WI38 (cell line): ENCODE measurements around the gene TREM1.

Experiments
- H3K4me3 ChIP-seq: 2 replicates; pipeline ENCODE4 v1.5.1; 2011; ENCODE audit warnings: low read depth, mild to moderate bottlenecking, control low read depth, low read length
- TF ChIP-seq, protein P1 (sequence below): IDR thresholded peaks from 2 replicates; pipeline ENCODE4 v1.5.1; 2012; ENCODE audit warnings: low read depth, mild to moderate bottlenecking, control low read depth, low read length

Gene TREM1

DNA sequence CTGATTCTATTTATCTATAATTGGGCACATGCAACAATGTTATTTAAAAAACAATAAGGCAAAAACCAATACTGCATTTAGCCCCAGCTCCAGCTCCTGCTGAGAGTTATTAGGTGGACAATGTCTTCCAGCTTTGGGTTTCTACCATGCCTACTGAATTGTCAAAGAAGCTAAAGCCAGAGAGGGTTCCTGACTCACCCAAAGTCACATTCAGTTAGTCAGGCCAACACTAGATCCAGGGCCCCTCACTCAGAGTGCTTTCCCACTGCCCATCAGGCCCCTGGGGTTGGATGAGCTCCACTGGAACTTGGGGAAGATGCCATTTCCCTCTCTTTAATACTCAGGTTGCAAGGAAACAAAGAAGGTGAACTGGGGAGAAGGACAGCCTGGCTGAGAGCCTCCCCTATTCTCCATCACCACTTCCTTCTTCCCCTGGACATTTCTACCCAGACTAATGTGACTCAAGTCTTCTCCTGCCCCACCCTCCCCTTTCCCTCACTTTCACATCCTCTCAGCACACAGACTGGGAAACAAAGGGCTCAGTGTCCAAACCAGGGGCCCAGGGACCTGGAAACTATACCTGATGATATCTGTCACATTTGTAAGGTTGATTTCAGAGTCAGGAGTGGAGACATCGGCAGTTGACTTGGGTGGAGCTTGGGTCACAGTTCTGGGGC is 6.0 kb downstream of the TREM1 start:
- TF ChIP-seq, protein P1, sequence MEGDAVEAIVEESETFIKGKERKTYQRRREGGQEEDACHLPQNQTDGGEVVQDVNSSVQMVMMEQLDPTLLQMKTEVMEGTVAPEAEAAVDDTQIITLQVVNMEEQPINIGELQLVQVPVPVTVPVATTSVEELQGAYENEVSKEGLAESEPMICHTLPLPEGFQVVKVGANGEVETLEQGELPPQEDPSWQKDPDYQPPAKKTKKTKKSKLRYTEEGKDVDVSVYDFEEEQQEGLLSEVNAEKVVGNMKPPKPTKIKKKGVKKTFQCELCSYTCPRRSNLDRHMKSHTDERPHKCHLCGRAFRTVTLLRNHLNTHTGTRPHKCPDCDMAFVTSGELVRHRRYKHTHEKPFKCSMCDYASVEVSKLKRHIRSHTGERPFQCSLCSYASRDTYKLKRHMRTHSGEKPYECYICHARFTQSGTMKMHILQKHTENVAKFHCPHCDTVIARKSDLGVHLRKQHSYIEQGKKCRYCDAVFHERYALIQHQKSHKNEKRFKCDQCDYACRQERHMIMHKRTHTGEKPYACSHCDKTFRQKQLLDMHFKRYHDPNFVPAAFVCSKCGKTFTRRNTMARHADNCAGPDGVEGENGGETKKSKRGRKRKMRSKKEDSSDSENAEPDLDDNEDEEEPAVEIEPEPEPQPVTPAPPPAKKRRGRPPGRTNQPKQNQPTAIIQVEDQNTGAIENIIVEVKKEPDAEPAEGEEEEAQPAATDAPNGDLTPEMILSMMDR, result no peak
- no peak overlapping the region for H3K4me3 ChIP-seq

DNA sequence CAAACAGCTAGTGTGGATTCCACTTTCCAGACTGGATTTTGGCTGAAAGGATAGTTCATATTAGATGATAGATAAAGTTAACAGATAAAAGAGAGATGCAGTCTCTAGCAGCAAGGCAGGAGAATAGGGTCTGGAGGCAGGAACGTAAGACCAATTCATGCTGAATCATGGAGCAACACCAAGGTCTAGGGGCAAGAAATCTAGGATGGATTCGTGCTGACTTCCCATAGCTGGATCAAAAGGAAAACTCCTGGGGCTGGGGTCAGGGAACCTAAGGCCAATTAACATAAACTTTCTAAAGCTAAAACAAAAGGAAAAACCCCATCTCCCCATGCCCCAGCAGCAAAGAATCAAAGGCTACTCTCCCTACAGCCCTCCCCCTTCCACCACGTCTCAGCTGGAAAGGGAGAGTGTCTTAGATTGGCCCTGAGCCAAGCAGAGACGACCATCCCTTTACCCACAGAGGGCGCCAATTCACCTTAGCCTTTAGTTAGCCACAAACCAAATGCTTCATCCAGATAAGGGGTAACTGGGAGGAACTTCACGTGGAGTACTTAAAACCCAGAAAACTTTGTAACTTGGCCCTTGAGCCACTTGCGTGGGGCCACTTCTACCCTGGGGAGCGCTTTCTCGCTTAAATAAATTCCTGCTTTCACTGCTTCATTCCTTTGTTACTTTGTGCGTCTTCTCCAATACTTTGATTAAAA is 7.6 kb downstream of the TREM1 start:
- TF ChIP-seq, protein P1, result 0 out of 2 replicates have a peak, but pooled peaks have one; percentile 20
- H3K4me3 ChIP-seq, result no peak overlapping the region

DNA sequence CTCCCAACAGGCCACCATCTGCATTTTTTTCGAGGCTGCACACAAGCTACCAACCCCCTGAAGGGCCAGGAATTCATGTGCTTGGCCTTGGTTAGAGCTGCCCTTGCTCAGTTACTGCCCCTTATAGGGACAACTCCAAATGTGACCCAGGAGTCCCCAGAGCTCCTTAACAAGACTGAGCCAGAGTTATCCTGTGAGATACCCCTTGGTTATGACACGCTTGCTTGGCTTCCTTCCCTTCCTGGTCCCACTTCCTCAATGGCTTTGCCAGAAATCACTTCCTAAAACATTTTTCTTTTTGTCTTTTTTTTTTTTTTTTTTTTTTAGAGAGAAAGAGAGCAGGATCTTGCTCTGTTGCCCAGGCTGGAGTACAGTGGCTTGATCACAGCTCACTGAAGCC is 8.9 kb downstream of the TREM1 start:
- H3K4me3 ChIP-seq, result no peak overlapping the region

DNA sequence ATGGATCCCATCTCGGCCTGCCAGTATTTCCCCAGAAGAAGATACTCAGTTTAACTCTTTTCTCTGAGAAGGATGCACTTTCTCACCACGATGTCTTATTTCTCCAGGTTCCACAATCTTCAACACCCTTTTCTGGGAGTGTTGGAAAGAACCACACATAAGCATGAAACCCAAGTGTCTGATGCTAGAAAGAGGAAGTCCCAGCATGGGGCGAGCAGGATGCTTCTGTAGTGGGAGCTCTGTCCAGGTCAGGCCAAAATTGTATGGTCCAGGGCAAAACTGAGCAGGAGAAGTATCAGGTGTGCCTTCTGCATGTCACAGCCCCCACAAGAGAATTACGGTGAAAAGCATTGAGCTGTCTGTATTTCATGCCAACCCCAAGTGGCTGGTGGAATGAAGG is 11.0 kb downstream of the TREM1 start:
- TF ChIP-seq, protein P1, result no peak
- no peak overlapping the region for H3K4me3 ChIP-seq

More for the DNA sequence above, 8.9 kb downstream of the TREM1 start:
- TF ChIP-seq, protein P1, result no peak

DNA sequence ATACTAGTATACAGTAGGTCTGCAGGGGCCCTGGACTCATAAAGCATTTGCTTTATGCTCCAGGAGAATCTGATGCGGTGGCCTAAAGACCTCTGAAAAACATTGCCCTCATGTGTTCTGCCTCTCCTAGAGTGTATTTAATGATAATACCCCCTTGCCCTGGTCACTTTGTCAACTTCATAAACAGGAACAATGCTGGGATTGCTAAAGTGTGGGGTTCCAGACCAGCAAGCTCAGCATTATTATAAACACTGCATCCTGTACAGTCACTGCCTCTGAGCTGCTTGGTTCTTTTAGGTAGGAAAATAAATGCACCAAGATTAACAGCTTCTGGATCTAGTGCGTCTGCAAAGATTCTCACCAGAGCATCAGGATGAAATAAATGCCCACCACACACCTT is 12.2 kb downstream of the TREM1 start:
- TF ChIP-seq, protein P1, result no peak

DNA sequence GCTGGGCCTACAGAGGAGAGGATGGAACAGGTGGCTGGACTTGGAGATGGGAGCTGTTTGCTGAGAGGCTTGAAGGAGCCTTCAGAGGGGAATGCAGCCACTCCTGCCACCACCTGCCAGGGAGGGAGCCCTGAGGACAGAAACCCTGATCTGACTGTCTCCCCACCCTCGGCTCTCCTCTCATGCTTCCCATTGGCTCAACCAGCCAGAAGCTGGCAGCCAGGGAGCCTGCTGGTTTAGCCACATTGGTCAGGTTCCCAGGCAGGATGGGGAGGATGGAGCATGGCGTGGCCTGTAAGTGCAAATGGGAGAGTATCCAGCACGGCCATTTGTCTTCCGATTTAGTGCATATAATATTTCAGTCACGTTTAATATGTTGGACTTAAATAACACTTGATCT is 12.8 kb downstream of the TREM1 start:
- TF ChIP-seq, protein P1, result no peak
- no peak overlapping the region for H3K4me3 ChIP-seq

More for the DNA sequence above, 12.2 kb downstream of the TREM1 start:
- no peak overlapping the region for H3K4me3 ChIP-seq

DNA sequence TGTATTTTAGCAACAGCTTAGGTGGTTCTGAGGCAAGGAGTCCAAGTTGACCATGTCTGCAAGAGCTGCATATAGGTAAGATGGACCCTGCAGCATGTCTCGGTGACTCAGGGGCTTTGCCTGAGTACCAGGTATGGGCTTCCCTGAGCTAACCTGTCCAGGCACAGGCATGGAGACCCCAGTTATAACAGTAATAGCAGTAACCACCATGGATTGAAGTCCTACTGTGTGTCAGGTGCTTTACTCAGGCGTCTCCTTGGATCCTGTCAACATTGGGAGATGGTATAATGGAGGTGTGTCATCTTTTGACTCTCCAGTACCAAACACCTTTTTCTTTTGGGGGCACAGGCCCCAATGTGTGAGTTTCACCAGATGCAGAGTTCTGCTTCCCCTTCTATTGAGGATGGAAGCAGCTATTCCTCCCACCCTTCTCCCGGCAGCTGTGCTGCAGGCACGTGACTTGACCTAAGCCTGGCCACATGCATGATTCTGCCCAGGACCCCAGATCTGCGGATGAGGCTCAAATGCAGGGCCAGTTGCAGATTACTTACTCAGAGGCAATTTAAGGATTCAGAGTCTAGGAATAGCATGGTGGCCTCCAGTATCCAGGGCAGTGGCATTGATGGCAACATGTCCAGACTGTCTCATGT is 13.8 kb downstream of the TREM1 start:
- TF ChIP-seq, protein P1, result no peak

More for the DNA sequence above, 13.8 kb downstream of the TREM1 start:
- H3K4me3 ChIP-seq, result no peak overlapping the region
